ENCODE results near the gene STK11IP. TPM values are rescaled to one million over a fixed set of nuclear protein-coding genes. Genes with fewer than 3 reads are reported as not detected.

The STK11IP gene
- total and polyA plus RNA-seq, 2 of the 13 experiments (the other 11 are each of a cell fraction or from before 2014, with no cell fraction given), result 12.8 to 24.0 TPM

DNA sequence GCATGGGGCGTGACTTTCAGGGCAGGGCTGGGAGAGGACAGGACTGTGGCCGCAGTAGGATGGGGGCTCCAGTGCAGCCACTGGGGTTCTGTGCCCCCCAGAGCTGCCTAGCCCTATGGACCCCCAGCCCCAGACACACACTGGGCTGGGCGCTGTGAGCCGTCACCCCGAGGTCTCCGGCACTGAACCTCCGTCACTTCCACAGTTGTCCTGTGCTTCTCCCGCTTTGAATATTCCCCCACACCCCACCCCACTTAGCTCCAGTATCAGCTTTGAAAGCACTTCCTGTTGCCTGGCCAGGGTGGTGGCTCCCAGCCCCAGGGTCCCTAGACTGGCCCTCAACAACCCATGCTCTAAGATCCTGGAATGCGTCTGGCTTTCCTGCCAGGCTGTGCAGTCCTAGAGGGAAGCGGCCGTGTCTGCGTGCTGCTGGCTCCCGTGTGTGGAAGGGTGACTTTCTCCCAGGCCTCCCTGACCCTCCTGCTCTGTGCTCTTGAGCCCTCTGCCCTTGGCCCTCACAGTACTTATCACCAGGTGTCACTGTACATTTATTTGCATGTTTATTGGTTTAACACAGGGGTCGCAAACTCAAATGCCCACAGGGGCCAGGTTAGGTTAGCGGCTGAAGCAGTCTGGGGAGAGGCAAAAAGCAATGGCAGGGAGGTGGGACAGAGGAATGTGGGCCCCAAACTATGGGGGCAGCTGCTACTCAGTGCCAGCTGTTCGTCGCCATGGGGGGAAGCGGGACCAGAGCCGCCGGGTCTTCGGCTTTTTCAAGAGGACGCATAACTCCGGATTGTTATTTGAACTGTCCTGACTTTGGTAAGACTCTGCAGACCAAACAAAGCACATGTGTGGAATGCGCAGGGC lies 36.2 kb upstream of the STK11IP start (continued):
- TF ChIP-seq ZBTB7A (CRISPR knock-in tag; IDR thresholded peaks at IDR 0.05) (peak; percentile 24; the same call in 1 of the 2 replicates), NAIF1 (CRISPR knock-in tag; IDR thresholded peaks at IDR 0.05; ENCODE audit: borderline replicate concordance) (no peak), TBP (CRISPR knock-in tag; IDR thresholded peaks at IDR 0.05) (no peak), NCOA5 (CRISPR knock-in tag; IDR thresholded peaks at IDR 0.05) (no peak), CBX1 (IDR thresholded peaks at IDR 0.05; ENCODE audit: low read depth) (no peak), REL (CRISPR knock-in tag; conservative IDR thresholded peaks at IDR 0.05) (peak; percentile 32; the same call in 1 of the 2 replicates), ZNF552 (CRISPR knock-in tag; IDR thresholded peaks at IDR 0.05; ENCODE audit: borderline replicate concordance) (no peak), ZNF160 (CRISPR knock-in tag; IDR thresholded peaks at IDR 0.05) (0 out of 2 replicates have a peak, but pooled peaks have one; percentile 14), NFYC (CRISPR knock-in tag; IDR thresholded peaks at IDR 0.05) (no peak), KDM4B (CRISPR knock-in tag; IDR thresholded peaks at IDR 0.05) (no peak), KMT2A (CRISPR knock-in tag; IDR thresholded peaks at IDR 0.05) (no peak), ELF3 (CRISPR knock-in tag; IDR thresholded peaks at IDR 0.05) (peak; percentile 40; the same call in 1 of the 2 replicates), ZBTB21 (CRISPR knock-in tag; IDR thresholded peaks at IDR 0.05) (no peak), STAT5B (CRISPR knock-in tag; IDR thresholded peaks at IDR 0.05) (no peak)
- TF ChIP-seq, protein P1, sequence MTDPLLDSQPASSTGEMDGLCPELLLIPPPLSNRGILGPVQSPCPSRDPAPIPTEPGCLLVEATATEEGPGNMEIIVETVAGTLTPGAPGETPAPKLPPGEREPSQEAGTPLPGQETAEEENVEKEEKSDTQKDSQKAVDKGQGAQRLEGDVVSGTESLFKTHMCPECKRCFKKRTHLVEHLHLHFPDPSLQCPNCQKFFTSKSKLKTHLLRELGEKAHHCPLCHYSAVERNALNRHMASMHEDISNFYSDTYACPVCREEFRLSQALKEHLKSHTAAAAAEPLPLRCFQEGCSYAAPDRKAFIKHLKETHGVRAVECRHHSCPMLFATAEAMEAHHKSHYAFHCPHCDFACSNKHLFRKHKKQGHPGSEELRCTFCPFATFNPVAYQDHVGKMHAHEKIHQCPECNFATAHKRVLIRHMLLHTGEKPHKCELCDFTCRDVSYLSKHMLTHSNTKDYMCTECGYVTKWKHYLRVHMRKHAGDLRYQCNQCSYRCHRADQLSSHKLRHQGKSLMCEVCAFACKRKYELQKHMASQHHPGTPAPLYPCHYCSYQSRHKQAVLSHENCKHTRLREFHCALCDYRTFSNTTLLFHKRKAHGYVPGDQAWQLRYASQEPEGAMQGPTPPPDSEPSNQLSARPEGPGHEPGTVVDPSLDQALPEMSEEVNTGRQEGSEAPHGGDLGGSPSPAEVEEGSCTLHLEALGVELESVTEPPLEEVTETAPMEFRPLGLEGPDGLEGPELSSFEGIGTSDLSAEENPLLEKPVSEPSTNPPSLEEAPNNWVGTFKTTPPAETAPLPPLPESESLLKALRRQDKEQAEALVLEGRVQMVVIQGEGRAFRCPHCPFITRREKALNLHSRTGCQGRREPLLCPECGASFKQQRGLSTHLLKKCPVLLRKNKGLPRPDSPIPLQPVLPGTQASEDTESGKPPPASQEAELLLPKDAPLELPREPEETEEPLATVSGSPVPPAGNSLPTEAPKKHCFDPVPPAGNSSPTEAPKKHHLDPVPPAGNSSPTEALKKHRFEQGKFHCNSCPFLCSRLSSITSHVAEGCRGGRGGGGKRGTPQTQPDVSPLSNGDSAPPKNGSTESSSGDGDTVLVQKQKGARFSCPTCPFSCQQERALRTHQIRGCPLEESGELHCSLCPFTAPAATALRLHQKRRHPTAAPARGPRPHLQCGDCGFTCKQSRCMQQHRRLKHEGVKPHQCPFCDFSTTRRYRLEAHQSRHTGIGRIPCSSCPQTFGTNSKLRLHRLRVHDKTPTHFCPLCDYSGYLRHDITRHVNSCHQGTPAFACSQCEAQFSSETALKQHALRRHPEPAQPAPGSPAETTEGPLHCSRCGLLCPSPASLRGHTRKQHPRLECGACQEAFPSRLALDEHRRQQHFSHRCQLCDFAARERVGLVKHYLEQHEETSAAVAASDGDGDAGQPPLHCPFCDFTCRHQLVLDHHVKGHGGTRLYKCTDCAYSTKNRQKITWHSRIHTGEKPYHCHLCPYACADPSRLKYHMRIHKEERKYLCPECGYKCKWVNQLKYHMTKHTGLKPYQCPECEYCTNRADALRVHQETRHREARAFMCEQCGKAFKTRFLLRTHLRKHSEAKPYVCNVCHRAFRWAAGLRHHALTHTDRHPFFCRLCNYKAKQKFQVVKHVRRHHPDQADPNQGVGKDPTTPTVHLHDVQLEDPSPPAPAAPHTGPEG (CRISPR knock-in tag; IDR thresholded peaks at IDR 0.05), result no peak
- TF ChIP-seq, protein P2, sequence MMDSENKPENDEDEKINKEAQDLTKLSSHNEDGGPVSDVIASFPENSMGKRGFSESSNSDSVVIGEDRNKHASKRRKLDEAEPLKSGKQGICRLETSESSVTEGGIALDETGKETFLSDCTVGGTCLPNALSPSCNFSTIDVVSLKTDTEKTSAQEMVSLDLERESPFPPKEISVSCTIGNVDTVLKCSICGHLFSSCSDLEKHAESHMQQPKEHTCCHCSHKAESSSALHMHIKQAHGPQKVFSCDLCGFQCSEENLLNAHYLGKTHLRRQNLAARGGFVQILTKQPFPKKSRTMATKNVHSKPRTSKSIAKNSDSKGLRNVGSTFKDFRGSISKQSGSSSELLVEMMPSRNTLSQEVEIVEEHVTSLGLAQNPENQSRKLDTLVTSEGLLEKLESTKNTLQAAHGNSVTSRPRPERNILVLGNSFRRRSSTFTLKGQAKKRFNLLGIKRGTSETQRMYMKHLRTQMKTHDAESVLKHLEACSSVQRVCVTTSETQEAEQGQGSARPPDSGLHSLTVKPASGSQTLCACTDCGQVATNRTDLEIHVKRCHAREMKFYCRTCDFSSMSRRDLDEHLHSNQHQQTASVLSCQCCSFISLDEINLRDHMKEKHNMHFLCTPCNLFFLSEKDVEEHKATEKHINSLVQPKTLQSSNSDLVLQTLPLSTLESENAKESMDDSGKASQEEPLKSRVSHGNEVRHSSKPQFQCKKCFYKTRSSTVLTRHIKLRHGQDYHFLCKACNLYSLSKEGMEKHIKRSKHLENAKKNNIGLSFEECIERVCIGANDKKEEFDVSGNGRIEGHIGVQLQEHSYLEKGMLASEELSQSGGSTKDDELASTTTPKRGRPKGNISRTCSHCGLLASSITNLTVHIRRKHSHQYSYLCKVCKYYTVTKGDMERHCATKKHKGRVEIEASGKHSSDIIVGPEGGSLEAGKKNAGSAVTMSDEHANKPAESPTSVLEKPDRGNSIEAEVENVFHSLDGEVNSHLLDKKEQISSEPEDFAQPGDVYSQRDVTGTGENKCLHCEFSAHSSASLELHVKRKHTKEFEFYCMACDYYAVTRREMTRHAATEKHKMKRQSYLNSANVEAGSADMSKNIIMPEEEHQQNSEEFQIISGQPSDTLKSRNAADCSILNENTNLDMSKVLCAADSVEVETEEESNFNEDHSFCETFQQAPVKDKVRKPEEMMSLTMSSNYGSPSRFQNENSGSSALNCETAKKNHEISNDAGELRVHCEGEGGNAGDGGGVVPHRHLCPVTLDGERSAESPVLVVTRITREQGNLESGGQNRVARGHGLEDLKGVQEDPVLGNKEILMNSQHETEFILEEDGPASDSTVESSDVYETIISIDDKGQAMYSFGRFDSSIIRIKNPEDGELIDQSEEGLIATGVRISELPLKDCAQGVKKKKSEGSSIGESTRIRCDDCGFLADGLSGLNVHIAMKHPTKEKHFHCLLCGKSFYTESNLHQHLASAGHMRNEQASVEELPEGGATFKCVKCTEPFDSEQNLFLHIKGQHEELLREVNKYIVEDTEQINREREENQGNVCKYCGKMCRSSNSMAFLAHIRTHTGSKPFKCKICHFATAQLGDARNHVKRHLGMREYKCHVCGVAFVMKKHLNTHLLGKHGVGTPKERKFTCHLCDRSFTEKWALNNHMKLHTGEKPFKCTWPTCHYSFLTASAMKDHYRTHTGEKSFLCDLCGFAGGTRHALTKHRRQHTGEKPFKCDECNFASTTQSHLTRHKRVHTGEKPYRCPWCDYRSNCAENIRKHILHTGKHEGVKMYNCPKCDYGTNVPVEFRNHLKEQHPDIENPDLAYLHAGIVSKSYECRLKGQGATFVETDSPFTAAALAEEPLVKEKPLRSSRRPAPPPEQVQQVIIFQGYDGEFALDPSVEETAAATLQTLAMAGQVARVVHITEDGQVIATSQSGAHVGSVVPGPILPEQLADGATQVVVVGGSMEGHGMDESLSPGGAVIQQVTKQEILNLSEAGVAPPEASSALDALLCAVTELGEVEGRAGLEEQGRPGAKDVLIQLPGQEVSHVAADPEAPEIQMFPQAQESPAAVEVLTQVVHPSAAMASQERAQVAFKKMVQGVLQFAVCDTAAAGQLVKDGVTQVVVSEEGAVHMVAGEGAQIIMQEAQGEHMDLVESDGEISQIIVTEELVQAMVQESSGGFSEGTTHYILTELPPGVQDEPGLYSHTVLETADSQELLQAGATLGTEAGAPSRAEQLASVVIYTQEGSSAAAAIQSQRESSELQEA (CRISPR knock-in tag; IDR thresholded peaks at IDR 0.05; ENCODE audit: not compliant biosample characterization), result no peak

Data from HepG2 (cell line).